Astrocyte of the cerebellum (primary cell): Measurements from ENCODE around the gene KLHL17.

Source experiments
- DNase-seq: peaks from one replicate; pipeline ENCODE4 v3.0.0-alpha.2; 2011; ENCODE audit warnings: low read depth
- H3K4me3 ChIP-seq: 2 replicates; pipeline ENCODE4 v1.5.1; 2011; ENCODE audit warnings: mild to moderate bottlenecking, low read depth, low read length, moderate library complexity
- CTCF ChIP-seq: IDR thresholded peaks from 2 replicates; pipeline ENCODE4 v1.5.1; 2012; ENCODE audit warnings: low read length, low read depth, moderate library complexity, mild to moderate bottlenecking; ENCODE audit errors: missing control alignments
- in situ Hi-C: cut with HindIII; loops from 2 replicates; pipeline ENCODE4 v1.10.0; 2017; ENCODE audit warnings: low sequenced_read_pairs

Gene KLHL17

GRCh38 chr1:978069-978834 is 17.9 kb downstream of the KLHL17 start:
- no peak for DNase-seq
- in situ Hi-C loops: no loop called here
- TF ChIP-seq CTCF: no peak
- no peak overlapping the region for H3K4me3 ChIP-seq

GRCh38 chr1:978835-979743 is 18.7 kb downstream of the KLHL17 start:
- no peak for TF ChIP-seq CTCF
- no peak for DNase-seq
- H3K4me3 ChIP-seq: no peak overlapping the region
- in situ Hi-C loops: no loop called here

- no peak for DNase-seq
- no peak overlapping the region for H3K4me3 ChIP-seq
- no peak for TF ChIP-seq CTCF
- in situ Hi-C loops: no loop called here
These were observed 19.3 kb downstream of the KLHL17 start for GRCh38 chr1:979744-980072.

- no peak overlapping the region for H3K4me3 ChIP-seq
- no peak for DNase-seq
- in situ Hi-C loops: no loop called here
- TF ChIP-seq CTCF: no peak
These were observed 19.8 kb downstream of the KLHL17 start for GRCh38 chr1:980137-980571.

GRCh38 chr1:980602-981395 is 20.4 kb downstream of the KLHL17 start:
- no peak overlapping the region for H3K4me3 ChIP-seq
- no peak for TF ChIP-seq CTCF
- in situ Hi-C loops: no loop called here
- no peak for DNase-seq

GRCh38 chr1:981491-981954 is 21.1 kb downstream of the KLHL17 start:
- in situ Hi-C loops: no loop called here
- TF ChIP-seq CTCF: no peak
- no peak overlapping the region for H3K4me3 ChIP-seq

More at GRCh38 chr1:981491-981954, 21.1 kb downstream of the KLHL17 start:
- DNase-seq: no peak
